HTR-8/SVneo (cell line): ENCODE results near the gene SLC16A9.

Source experiments
- DNase-seq: peaks from one replicate; pipeline ENCODE4 v3.0.0; 2011; ENCODE audit warnings: low spot score, mixed read lengths; ENCODE audit not compliant: insufficient read length
- FAIRE-seq: peaks from 2 replicates; lab custom pipeline; 2011; peaks lifted over from hg19 to GRCh38; lab: Jason Lieb, UNC

SLC16A9 gene

GRCh38 chr10:59724098-59724938 lies 14.7 kb upstream of the SLC16A9 start:
- FAIRE-seq (no peak), DNase-seq (no peak)

- DNase-seq (no peak), FAIRE-seq (no peak)
Observed at GRCh38 chr10:59720377-59720776, 10.7 kb upstream of the SLC16A9 start.

DNA sequence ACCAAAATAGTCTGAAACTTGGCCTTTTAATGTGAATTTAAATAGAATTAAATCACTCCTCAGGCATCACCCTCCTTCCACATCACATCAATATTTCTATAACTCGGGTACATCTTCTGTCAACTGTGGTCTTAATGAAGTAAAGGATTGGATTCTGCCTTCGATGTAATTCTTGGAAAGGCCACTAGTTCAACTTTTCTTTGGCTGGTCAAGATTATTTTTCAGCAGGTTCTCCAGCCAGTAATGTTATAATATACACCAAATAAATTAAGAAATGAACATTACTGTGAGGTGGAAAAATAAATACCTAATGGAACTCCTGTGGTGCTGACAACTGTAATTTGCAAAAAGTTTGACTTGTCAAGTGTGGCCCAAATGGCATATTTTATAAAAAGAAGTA lies 9.7 kb upstream of the SLC16A9 start:
- no peak for FAIRE-seq
- DNase-seq, result no peak

DNA sequence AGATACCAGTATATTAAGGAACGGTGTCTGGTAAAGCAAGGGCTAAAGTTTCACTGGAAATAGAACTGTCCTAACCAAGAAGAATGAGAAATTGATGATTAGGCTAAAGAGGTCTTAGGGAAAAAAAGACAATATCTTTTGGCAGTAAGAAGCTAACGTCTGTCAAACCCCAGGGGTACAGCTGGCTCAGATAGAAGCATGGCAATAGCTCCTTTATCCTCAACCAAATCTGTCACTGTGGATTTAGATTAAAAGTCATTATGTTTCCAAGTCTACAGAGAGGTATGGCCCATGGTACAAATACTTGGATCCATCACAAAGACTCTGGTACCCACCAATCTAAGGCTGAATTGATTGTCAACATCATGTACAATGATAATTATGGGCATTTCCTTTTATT lies 8.6 kb upstream of the SLC16A9 start:
- FAIRE-seq (no peak), DNase-seq (no peak)

GRCh38 chr10:59713196-59713821 lies 3.7 kb upstream of the SLC16A9 start:
- no peak for FAIRE-seq

DNA sequence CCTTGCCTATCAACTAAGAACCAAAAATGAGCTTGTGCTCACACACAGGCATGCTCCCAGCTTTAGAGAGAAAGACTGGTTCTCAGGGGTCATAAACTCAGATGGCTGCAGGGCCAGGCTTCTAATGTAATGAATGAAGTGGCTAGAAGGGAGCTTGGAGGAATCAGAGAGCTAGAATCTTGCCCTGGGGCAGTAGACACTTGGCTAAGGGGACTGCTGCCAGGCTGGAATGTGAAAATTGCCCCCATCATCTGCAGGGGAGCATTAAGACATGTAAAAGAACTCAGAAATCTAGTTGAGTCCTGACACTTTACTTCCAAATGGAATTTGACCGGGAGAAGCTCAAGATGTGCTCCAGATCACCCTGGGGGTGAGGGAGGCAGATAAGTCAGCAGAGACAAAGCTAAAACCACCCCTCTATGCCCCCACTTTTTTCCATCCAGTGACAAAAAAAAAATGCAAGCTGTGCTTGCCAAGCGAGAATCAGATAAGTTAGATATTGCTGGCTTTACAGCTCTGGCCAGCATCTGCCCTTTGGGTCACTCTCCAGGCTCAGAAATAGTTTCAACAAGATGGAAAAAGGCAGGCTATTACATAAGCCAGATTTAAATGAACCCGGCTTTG lies 2.3 kb upstream of the SLC16A9 start:
- DNase-seq (no peak), FAIRE-seq (no peak)

More at GRCh38 chr10:59713196-59713821, 3.7 kb upstream of the SLC16A9 start:
- DNase-seq, result no peak

- no peak for FAIRE-seq
- peak; percentile 10 for DNase-seq
Observed at GRCh38 chr10:59708816-59709394, 745 bp downstream of the SLC16A9 start.

- FAIRE-seq (no peak), DNase-seq (no peak)
Observed at GRCh38 chr10:59706851-59707797, 2.5 kb downstream of the SLC16A9 start.

- no peak for FAIRE-seq
Observed at GRCh38 chr10:59705931-59706330, 3.7 kb downstream of the SLC16A9 start.

DNA sequence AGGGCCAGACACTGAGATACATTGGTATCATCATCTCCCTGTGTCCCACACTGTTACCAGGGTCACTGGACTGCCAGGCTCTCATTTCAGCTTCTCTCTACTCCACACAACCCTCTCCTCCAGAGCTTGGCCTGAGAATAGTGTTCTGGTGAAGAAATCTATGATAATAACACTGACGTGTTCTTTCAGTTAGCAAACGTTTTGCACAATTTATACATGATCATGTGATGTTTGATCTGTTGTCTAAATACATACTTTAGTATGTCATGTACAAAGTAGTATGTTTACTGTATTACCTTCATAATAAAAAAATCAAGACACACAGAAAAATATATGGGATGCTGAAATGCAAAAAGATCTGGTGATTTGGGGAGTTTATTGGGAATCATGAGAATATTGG lies 5.0 kb downstream of the SLC16A9 start:
- DNase-seq (no peak), FAIRE-seq (no peak)

More at GRCh38 chr10:59705931-59706330, 3.7 kb downstream of the SLC16A9 start:
- no peak for DNase-seq

- FAIRE-seq (no peak), DNase-seq (no peak)
Observed at GRCh38 chr10:59702347-59702746, 7.3 kb downstream of the SLC16A9 start.

DNA sequence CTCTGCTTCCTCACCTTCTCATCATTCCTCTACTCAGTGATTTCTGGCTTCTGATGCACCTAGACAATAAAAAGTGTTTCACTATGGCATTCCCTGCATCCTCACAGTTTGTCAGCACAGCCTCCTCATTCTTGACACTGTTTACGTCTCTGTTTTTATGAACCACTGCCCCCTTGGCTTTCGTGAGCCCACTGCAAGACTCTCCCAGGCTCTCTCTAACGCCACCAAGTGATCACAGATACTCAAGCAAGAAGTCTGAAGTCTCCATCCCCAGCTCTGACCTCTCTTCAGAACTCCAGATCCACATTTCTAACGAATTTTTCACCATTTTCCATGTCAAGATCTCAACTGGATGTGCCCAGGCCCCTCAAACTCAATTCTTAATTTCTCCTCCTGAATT lies 8.9 kb downstream of the SLC16A9 start:
- no peak for FAIRE-seq
- no peak for DNase-seq

DNA sequence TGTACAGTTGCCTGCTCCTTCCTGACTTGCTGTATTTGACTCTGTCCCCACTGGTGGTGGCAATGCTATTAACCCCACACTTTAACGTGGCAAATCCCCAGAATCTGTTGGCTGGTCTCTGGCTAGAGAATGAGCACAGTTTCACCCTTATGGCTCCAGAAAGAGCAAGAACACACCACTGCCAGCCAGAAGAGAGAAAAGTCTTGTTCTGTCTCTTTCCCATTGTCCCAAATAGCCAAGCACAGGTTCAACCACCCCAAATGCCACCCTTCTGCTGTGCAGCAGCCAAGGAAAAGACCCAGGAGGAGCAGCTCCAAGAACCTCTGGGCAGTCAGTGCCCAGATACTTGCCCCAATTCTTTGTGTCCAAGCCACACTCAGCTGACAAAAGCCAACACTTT lies 11.3 kb downstream of the SLC16A9 start:
- DNase-seq (no peak), FAIRE-seq (no peak)

- FAIRE-seq (no peak), DNase-seq (no peak)
Observed at GRCh38 chr10:59695637-59696036, 14.0 kb downstream of the SLC16A9 start.

DNA sequence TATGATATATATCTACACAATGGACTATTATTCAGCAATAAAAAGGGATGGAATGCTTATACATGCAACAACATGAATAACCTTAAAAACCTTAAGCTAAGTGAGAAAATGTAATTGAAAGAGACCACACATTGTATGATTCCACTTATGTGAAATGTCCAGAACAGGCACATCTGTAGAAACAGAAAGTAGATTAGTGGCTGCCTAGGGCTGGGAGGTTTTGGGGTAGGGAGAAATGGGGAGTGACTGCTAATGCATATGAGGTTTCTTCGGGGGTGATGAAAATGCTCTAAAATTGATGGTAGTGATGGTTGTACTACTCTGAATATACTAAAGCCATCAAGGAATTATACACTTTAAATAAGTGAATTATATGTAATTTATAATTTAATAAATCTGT lies 14.7 kb downstream of the SLC16A9 start:
- FAIRE-seq, result no peak
- DNase-seq, result no peak

DNA sequence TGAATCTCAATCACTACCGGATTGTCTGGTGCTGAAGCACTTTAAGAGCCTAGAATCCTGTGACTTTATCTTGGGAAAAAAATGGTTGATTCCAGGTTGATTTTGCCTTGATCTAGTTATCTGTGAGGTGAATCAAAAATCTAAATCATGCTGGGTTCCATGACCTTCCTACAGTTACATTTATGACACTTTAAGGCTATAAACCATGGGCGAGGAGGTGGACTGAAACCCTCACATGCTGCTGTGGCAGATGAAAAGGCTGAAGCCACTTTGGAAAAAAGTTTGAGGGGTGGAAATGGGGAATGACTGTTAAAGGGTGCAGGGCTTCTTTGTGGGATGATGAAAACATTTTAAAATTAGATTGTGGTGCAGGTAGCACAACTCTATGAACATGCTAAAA lies 17.5 kb downstream of the SLC16A9 start:
- DNase-seq, result no peak
- FAIRE-seq, result no peak

DNA sequence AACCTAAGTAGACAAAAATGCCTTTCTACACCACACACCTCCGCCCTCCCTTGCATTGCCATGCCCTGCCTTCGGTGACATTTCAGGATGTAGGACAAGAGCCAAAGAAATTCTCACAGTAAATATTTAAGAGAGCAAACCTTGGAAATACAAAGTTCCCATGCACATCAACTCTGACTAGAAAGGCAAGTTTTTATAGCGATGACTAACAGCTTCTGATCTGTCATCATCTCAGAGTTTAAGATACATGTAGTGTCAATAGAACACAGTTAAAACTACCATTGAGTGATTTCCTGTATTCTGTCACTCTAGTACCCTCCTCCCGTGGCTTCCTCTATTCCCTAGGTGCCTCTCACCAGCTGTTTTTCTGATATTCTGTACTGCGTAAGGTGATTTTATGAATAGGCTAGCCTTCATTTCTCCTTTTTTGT lies 20.7 kb downstream of the SLC16A9 start:
- FAIRE-seq (no peak), DNase-seq (no peak)

DNA sequence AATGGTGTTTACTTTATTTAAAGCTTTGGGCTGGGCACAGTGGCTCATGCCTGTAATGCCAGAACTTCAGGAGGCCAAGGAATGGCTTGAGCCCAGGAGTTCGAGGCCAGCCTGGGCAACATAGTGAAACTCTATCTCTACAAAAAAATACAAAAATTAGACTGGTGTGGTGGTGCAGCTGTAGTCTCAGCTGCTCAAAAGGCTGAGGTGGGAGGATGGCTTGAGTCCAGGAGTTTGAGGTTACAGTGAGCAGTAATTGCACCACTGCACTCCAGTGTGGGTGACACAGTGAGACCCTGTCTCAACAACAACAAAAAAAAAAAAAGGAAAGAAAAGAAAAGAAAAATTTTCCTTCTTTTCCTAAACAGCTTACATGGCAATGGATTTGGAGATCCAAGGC lies 22.0 kb downstream of the SLC16A9 start:
- DNase-seq, result no peak
- no peak for FAIRE-seq

DNA sequence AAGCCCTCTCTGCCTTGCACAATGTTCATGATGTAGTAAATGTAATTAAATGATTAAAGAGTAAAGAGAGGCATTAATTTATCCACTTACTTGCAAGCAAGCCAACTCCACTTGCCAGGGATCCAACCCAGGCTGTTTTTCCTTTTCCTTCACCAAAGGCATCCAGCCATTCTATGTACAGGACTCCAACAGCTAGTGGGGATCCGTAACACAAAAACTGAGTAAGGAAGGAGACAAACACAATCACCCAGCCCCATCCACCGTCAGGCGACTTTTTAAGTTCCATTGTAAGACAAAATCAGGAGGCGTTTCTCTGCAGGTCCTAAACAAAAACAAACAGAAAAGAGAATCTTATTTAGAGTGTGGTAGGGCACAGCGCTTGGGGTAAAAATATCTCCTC lies 25.6 kb downstream of the SLC16A9 start:
- DNase-seq (no peak), FAIRE-seq (no peak)
